Fibroblast of lung (primary cell): Measurements from ENCODE around the gene ALDH18A1. TPM values are rescaled to one million over a fixed set of nuclear protein-coding genes. Genes with fewer than 3 reads are reported as not detected.

ENCODE experiments used
- DNase-seq, 2 donors: peaks; one replicate each; pipeline versions ENCODE4 v3.0.0 to v3.0.0-alpha.2; 2010; ENCODE audit warnings: low read depth in 2 of 2
- H2AFZ ChIP-seq: 2 replicates; pipeline ENCODE4 v1.5.1; 2012; ENCODE audit warnings: low read length, control low read depth, inconsistent platforms
- H3K27ac ChIP-seq: 2 replicates; pipeline ENCODE4 v1.5.1; 2011; ENCODE audit warnings: low read length, control low read depth; ENCODE audit not compliant: insufficient read depth
- H3K27me3 ChIP-seq: 2 replicates; pipeline ENCODE4 v1.5.1; 2011; ENCODE audit warnings: mild to moderate bottlenecking, low read length; ENCODE audit not compliant: control insufficient read depth, insufficient read depth
- H3K36me3 ChIP-seq: 2 replicates; pipeline ENCODE4 v1.5.1; 2011; ENCODE audit warnings: low read length; ENCODE audit not compliant: control insufficient read depth, insufficient read depth
- H3K4me1 ChIP-seq: 2 replicates; pipeline ENCODE4 v1.5.1; 2011; ENCODE audit warnings: low read length; ENCODE audit not compliant: control insufficient read depth, insufficient read depth; ENCODE audit errors: extremely low read depth
- H3K4me2 ChIP-seq: 2 replicates; pipeline ENCODE4 v1.5.1; 2011; ENCODE audit warnings: low read length, control low read depth; ENCODE audit not compliant: insufficient read depth; ENCODE audit errors: extremely low read depth
- H3K4me3 ChIP-seq, 4 experiments: fragments of 200-600 bp in 1 of 4; sonication (generic) in 1 of 4; replicated peaks in 1 of 4; 2 replicates each; pipeline ENCODE4 v1.5.1; 2011 to 2016; ENCODE audit warnings: low read length in 4 of 4, low read depth in 3 of 4, mild to moderate bottlenecking in 3 of 4, control low read depth in 2 of 4, inconsistent platforms in 1 of 4, mixed read lengths in 1 of 4; ENCODE audit not compliant: insufficient read depth in 1 of 4; ENCODE audit errors: control extremely low read depth in 1 of 4
- H3K79me2 ChIP-seq: 2 replicates; pipeline ENCODE4 v1.5.1; 2012; ENCODE audit warnings: mild to moderate bottlenecking, low read length, inconsistent platforms; ENCODE audit not compliant: control insufficient read depth, insufficient read depth
- H3K9ac ChIP-seq: 2 replicates; pipeline ENCODE4 v1.5.1; 2011; ENCODE audit warnings: mild to moderate bottlenecking, low read length, control low read depth; ENCODE audit not compliant: insufficient read depth
- H3K9me3 ChIP-seq: 2 replicates; pipeline ENCODE4 v1.5.1; 2012; ENCODE audit warnings: low read depth, low read length; ENCODE audit not compliant: control insufficient read depth, insufficient read depth
- H4K20me1 ChIP-seq: 2 replicates; pipeline ENCODE4 v1.5.1; 2011; ENCODE audit warnings: low read length; ENCODE audit not compliant: control insufficient read depth, insufficient read depth; ENCODE audit errors: extremely low read depth
- EZH2 ChIP-seq: IDR thresholded peaks from 2 replicates; pipeline ENCODE4 v1.5.1; 2012; ENCODE audit warnings: low read length, control low read depth, mild to moderate bottlenecking; ENCODE audit errors: missing control alignments
- polyA plus RNA-seq, 2 donors: library from polyadenylated mRNA; depleted of rRNA in 1 of 2; stranded (reverse) in 1 of 2; unstranded in 1 of 2; fragments of >200 nt; gene quantifications; 2 replicates each; pipeline ENCODE4 v1.2.1, GENCODE V29; 2011 to 2012; ENCODE audit warnings: missing spikeins in 1 of 2
- total RNA-seq: library from RNA; depleted of rRNA; stranded (reverse); fragments of >200 nt; gene quantifications from 2 replicates; pipeline ENCODE4 v1.2.1, GENCODE V29; 2014
- TF ChIP-seq, protein P1 (sequence below), 2 donors: IDR thresholded peaks in 1 of 2; conservative IDR thresholded peaks in 1 of 2; 1 replicate in 1 of 2; 2 replicates in 1 of 2; pipeline ENCODE4 v1.5.1; 2011 to 2012; ENCODE audit warnings: low read length in 2 of 2, control low read depth in 1 of 2, inconsistent platforms in 1 of 2, low read depth in 1 of 2, mild to moderate bottlenecking in 1 of 2

ALDH18A1 gene
- total and polyA plus RNA-seq, 2 donors (not counting 1 experiment from before 2014, with no cell fraction given): 84.4 to 85.7 TPM

GRCh38 chr10:95606922-95607321, 49.6 kb downstream of the ALDH18A1 start:
- DNase-seq: peak in 1 of 2 donors; percentile 40
- Histone ChIP-seq H2AFZ (no peak overlapping the region), H3K9me3 (no peaks in the 10 kb centered on the region), H3K4me1 (no peaks in the 10 kb centered on the region), H3K4me3 (no peak overlapping the region), H3K36me3 (peaks cover 12% of the 10 kb centered on the region), H4K20me1 (no peaks in the 10 kb centered on the region), H3K9ac (no peak overlapping the region), H3K27me3 (no peaks in the 10 kb centered on the region), H3K4me2 (no peak overlapping the region), H3K27ac (no peak overlapping the region), H3K79me2 (no peaks in the 10 kb centered on the region)
- TF ChIP-seq, protein P1, sequence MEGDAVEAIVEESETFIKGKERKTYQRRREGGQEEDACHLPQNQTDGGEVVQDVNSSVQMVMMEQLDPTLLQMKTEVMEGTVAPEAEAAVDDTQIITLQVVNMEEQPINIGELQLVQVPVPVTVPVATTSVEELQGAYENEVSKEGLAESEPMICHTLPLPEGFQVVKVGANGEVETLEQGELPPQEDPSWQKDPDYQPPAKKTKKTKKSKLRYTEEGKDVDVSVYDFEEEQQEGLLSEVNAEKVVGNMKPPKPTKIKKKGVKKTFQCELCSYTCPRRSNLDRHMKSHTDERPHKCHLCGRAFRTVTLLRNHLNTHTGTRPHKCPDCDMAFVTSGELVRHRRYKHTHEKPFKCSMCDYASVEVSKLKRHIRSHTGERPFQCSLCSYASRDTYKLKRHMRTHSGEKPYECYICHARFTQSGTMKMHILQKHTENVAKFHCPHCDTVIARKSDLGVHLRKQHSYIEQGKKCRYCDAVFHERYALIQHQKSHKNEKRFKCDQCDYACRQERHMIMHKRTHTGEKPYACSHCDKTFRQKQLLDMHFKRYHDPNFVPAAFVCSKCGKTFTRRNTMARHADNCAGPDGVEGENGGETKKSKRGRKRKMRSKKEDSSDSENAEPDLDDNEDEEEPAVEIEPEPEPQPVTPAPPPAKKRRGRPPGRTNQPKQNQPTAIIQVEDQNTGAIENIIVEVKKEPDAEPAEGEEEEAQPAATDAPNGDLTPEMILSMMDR (conservative IDR thresholded peaks at IDR 0.05 in 1 of 2, IDR thresholded peaks at IDR 0.05 in 1 of 2; ENCODE audit: low read depth in 1 of 2, low read length in 2 of 2): no peak
- TF ChIP-seq EZH2: no peak

DNA sequence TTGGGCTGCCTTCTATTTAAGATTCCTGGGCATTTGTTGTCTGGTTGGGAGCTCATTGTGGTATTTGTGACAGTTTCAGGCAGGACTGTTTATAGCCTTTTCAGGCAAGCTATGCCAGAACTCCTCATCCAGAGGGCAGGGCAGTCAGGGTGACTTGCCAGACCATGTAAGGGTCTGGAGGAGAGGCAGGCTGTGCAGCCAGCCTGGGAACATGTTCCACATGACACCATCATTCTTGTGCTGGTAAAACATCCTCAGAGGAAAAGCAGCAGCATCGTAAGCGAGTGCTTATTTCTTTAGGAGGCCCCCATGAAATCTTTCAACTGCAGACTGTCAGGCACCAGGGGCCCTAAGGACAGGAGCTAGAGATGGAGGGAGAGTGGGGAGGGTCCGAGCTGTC, 51.3 kb downstream of the ALDH18A1 start:
- H3K36me3 ChIP-seq: peaks cover 7% of the 10 kb centered on the region
- H4K20me1 ChIP-seq: no peaks in the 10 kb centered on the region
- H3K9ac ChIP-seq: no peak overlapping the region
- H3K27me3 ChIP-seq: no peaks in the 10 kb centered on the region
- H3K4me3 ChIP-seq: no peak overlapping the region
- no peaks in the 10 kb centered on the region for H3K79me2 ChIP-seq
- H3K4me2 ChIP-seq: no peak overlapping the region
- no peak overlapping the region for H2AFZ ChIP-seq
- no peak overlapping the region for H3K27ac ChIP-seq
- TF ChIP-seq EZH2: no peak
- DNase-seq: peak in 1 of 2 donors; percentile 4
- H3K4me1 ChIP-seq: no peaks in the 10 kb centered on the region
- H3K9me3 ChIP-seq: no peaks in the 10 kb centered on the region

DNA sequence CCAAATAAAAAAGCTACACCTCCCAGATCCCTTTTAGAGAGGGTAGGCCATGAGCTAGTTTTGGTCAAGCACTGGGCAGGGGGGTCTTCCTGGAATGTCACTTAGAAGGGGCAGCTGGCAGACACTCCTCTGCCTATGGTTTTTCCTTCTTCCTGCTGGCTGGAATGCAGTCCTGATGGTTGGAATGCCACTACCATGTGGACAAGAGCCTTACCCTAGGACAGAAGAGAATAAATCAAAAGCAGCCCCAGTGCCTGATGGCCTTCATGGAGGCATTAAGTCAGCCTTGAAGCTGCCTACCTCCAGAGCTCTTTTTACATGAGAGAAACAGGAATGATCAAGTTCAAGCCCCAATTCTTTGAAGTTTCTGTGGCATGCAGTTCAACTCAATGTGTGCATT, 51.9 kb downstream of the ALDH18A1 start:
- H3K27me3 ChIP-seq: no peaks in the 10 kb centered on the region
- H3K4me2 ChIP-seq: no peak overlapping the region
- TF ChIP-seq, protein P1 (conservative IDR thresholded peaks at IDR 0.05 in 1 of 2, IDR thresholded peaks at IDR 0.05 in 1 of 2; ENCODE audit: low read depth in 1 of 2, low read length in 2 of 2): no peak
- no peak for TF ChIP-seq EZH2
- no peaks in the 10 kb centered on the region for H3K4me1 ChIP-seq
- H2AFZ ChIP-seq: no peak overlapping the region
- H3K27ac ChIP-seq: no peak overlapping the region
- no peaks in the 10 kb centered on the region for H4K20me1 ChIP-seq
- H3K9me3 ChIP-seq: no peaks in the 10 kb centered on the region
- no peak overlapping the region for H3K9ac ChIP-seq
- H3K4me3 ChIP-seq: no peak overlapping the region
- peak in 1 of 2 donors; percentile 8 for DNase-seq
- no peaks in the 10 kb centered on the region for H3K79me2 ChIP-seq
- H3K36me3 ChIP-seq: peaks cover 3% of the 10 kb centered on the region
